ENCODE measurements around the gene TMEM42.

DNA sequence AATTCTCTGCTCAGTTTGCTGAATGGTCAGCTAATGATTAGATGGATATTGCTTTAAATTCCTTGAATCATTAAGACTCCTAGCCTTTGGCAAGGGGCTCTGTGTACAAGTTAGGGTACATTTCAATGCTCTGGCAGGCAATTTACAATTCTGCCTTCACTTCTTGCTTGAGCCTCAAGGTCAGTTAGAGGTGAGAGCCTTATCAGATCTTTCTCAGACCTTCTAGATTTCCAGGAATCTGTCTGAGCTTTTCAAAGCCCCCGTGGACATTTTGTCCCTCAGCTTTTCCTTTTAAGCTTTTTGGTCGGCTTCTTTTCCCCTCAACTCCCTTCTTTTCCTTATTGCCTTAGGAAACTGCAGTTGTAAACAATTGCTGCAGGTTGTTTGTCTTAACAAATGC lies 47.4 kb downstream of the TMEM42 start:
- TF ChIP-seq POLR2AphosphoS5 (IDR thresholded peaks at IDR 0.05) (no peak), POLR2A (IDR thresholded peaks at IDR 0.05) (no peak)
- TF ChIP-seq, protein P1, sequence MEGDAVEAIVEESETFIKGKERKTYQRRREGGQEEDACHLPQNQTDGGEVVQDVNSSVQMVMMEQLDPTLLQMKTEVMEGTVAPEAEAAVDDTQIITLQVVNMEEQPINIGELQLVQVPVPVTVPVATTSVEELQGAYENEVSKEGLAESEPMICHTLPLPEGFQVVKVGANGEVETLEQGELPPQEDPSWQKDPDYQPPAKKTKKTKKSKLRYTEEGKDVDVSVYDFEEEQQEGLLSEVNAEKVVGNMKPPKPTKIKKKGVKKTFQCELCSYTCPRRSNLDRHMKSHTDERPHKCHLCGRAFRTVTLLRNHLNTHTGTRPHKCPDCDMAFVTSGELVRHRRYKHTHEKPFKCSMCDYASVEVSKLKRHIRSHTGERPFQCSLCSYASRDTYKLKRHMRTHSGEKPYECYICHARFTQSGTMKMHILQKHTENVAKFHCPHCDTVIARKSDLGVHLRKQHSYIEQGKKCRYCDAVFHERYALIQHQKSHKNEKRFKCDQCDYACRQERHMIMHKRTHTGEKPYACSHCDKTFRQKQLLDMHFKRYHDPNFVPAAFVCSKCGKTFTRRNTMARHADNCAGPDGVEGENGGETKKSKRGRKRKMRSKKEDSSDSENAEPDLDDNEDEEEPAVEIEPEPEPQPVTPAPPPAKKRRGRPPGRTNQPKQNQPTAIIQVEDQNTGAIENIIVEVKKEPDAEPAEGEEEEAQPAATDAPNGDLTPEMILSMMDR (IDR thresholded peaks at IDR 0.05), result no peak
